ENCODE measurements around the gene EPHB1.

DNA sequence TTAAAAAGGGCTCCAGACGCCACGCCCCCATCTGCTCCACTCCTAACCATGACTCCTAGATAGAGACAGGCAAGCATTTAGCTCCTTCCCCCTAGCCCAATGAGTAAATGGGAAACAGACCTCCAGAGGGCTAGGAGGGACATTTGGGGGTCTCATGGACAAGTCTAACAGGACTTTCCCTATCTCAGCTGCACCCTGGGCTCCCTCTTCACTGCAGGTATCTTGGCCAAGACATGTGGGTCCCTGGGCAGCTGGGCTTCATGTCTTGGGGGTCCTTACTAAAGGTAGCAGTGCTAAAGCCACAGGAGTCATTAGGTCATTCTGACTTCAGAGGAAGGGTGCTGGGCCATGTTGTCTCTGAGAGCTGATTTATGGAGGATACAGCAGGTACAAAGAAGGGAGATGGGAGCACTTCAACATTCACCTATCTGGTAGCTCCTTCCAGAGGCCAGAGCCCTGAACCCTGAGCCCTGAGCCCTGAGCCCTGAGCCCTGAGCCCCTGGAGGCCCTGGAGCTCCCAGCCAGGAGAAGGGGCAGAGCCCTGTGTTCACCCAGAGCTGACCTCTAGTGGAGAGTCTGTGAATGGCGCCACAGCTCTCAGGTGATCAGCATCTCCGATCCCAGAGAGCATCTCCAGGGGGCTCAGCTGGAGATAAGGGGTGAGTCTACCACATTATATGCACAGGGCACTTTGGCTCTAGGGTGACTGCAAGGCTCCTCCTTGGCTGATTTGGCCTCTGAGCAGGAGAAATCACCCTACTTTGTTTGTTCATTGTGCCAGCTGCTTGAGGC lies 40.1 kb upstream of the EPHB1 start:
- TF ChIP-seq GATA3 (IDR thresholded peaks at IDR 0.05; ENCODE audit: low read depth, low read length) (no peak), GATA2 (IDR thresholded peaks at IDR 0.05; ENCODE audit: low read depth, low read length) (no peak)

All from SH-SY5Y (cell line).